Keratinocyte (primary cell): ENCODE data around the gene ATIC. TPM values are rescaled to one million over a fixed set of nuclear protein-coding genes. Genes with fewer than 3 reads are reported as not detected.
"Not testable (repeated sequence)": the region's sequence is repeated elsewhere in the genome, so short reads cannot be mapped to it uniquely, and the experiment has no call there.

ENCODE experiments used
- DNase-seq: peaks from one replicate; pipeline ENCODE4 v3.0.0-alpha.2; 2011; ENCODE audit warnings: low read depth, missing footprints, low spot score
- FAIRE-seq: peaks from 2 replicates; lab custom pipeline; 2011; peaks lifted over from hg19 to GRCh38; lab: Jason Lieb, UNC
- H2AFZ ChIP-seq: 2 replicates; pipeline ENCODE4 v1.6.0; 2012; ENCODE audit warnings: low read length, control low read depth, inconsistent platforms; ENCODE audit not compliant: control insufficient read depth
- H3K27ac ChIP-seq: 2 replicates; pipeline ENCODE4 v1.5.1; 2011; ENCODE audit warnings: low read length; ENCODE audit not compliant: control insufficient read depth, insufficient read depth
- H3K27me3 ChIP-seq: 3 replicates; pipeline ENCODE4 v1.6.0; 2011; ENCODE audit warnings: low read length; ENCODE audit not compliant: control insufficient read depth, insufficient read depth; ENCODE audit errors: extremely low read depth
- H3K36me3 ChIP-seq, 2 experiments: 2 replicates in 1 of 2; 3 replicates in 1 of 2; pipeline ENCODE4 v1.5.1; 2011; ENCODE audit warnings: low read length in 2 of 2, mild to moderate bottlenecking in 1 of 2; ENCODE audit not compliant: control insufficient read depth in 2 of 2, insufficient read depth in 2 of 2; ENCODE audit errors: extremely low read depth in 1 of 2
- H3K4me1 ChIP-seq: 3 replicates; pipeline ENCODE4 v1.5.1; 2011; ENCODE audit warnings: low read length; ENCODE audit not compliant: control insufficient read depth, insufficient read depth; ENCODE audit errors: extremely low read depth
- H3K4me2 ChIP-seq: 3 replicates; pipeline ENCODE4 v1.6.0; 2011; ENCODE audit warnings: low read depth, low read length; ENCODE audit not compliant: control insufficient read depth, insufficient read depth; ENCODE audit errors: extremely low read depth
- H3K4me3 ChIP-seq, 3 experiments: fragments of 200-600 bp in 1 of 3; sonication (generic) in 1 of 3; 2 replicates in 2 of 3; 3 replicates in 1 of 3; pipeline ENCODE4 v1.5.1; 2011 to 2016; ENCODE audit warnings: low read length in 3 of 3, mild to moderate bottlenecking in 3 of 3, control low read depth in 2 of 3, inconsistent platforms in 1 of 3, low read depth in 1 of 3, mixed read lengths in 1 of 3, mixed run types in 1 of 3, moderate library complexity in 1 of 3; ENCODE audit not compliant: control insufficient read depth in 2 of 3, insufficient read depth in 2 of 3; ENCODE audit errors: extremely low read depth in 1 of 3
- H3K79me2 ChIP-seq: 2 replicates; pipeline ENCODE4 v1.6.0; 2012; ENCODE audit warnings: low read length; ENCODE audit not compliant: control insufficient read depth, insufficient read depth
- H3K9ac ChIP-seq: 3 replicates; pipeline ENCODE4 v1.6.0; 2011; ENCODE audit warnings: low read length; ENCODE audit not compliant: control insufficient read depth, insufficient read depth; ENCODE audit errors: extremely low read depth
- H3K9me1 ChIP-seq: 3 replicates; pipeline ENCODE4 v1.6.0; 2011; ENCODE audit warnings: low read length; ENCODE audit not compliant: control insufficient read depth, insufficient read depth; ENCODE audit errors: extremely low read depth
- H3K9me3 ChIP-seq: 2 replicates; pipeline ENCODE4 v1.5.1; 2012; ENCODE audit warnings: low read depth, low read length; ENCODE audit not compliant: control insufficient read depth
- H4K20me1 ChIP-seq: 3 replicates; pipeline ENCODE4 v1.6.0; 2011; ENCODE audit warnings: low read length; ENCODE audit not compliant: control insufficient read depth, insufficient read depth; ENCODE audit errors: extremely low read depth
- CTCF ChIP-seq, 3 experiments: IDR thresholded peaks in 1 of 3; conservative IDR thresholded peaks in 1 of 3; optimal IDR thresholded peaks in 1 of 3; 2 replicates in 2 of 3; 3 replicates in 1 of 3; pipeline versions ENCODE3 to v1.5.1; 2011; ENCODE audit warnings: low read length in 3 of 3, mild to moderate bottlenecking in 3 of 3, moderate library complexity in 2 of 3, control low read depth in 1 of 3, inconsistent platforms in 1 of 3; ENCODE audit not compliant: insufficient read depth in 2 of 3; ENCODE audit errors: extremely low read depth in 1 of 3
- EZH2 ChIP-seq: IDR thresholded peaks from one replicate; pipeline ENCODE4 v1.6.1; 2012; ENCODE audit warnings: inconsistent platforms, mild to moderate bottlenecking, low read length, moderate library complexity
- dilution Hi-C: fragments of 300-500 bp; cut with MboI; formaldehyde crosslinking; loops from one replicate; pipeline ENCODE4 v1.7.0; 2020; ENCODE audit warnings: low sequenced_read_pairs; ENCODE audit not compliant: extremely low pct_ligation_motif_present
- polyA plus RNA-seq, 5 experiments: library from polyadenylated mRNA; depleted of rRNA in 3 of 5; stranded (reverse) in 3 of 5; stranded (forward) in 1 of 5; unstranded in 1 of 5; fragments of >200 nt; gene quantifications; 1 replicate in 1 of 5; 2 replicates in 3 of 5; 3 replicates in 1 of 5; pipeline versions ENCODE4 v1.2.1 to v1.2.3, GENCODE V29; 2011 to 2012; ENCODE audit warnings: missing spikeins in 2 of 5, low read depth in 1 of 5, low replicate concordance in 1 of 5

ATIC gene
- polyA plus RNA-seq, 1 donor (not counting 4 experiments of a cell fraction or from before 2014, with no cell fraction given): 110 TPM

DNA sequence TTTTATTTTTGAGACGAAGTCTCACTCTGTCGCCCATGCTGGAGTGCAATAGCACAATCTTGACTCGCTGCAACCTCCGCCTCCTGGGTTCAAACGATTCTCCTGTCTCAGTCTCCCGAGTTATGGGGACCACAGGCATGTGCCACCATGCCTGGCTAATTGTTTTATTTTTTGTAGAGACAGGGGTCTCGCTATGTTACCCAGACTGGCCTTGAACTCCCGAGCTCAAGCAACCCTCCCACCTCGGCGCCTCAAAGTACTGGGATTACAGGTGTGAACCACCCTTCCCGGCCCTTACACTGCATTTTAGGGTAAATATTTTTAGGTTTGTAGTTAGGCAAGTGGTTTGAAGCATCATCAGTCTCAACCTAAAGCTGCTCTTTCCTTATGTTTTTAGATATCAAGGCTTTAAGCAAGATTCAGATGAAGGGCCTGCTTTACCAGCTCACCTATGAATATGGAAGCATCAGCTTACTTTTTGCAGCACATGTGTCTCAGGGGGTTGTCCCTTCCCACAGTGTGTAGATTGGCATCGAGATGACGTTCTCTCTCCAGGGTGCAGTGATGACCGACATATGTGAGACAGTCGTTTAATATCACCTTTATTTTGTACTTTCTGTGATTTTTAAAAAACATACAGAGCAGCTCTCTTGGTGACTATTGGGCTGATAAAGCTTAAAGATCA, 47.2 kb downstream of the ATIC start:
- Histone ChIP-seq H4K20me1 (no peaks in the 10 kb centered on the region), H3K9me1 (no peaks in the 10 kb centered on the region), H3K9me3 (no peaks in the 10 kb centered on the region), H3K79me2 (no peaks in the 10 kb centered on the region), H3K27me3 (no peaks in the 10 kb centered on the region), H3K4me1 (no peaks in the 10 kb centered on the region), H3K4me2 (no peak overlapping the region), H3K4me3 (no peak overlapping the region), H2AFZ (no peak overlapping the region), H3K9ac (no peak overlapping the region), H3K27ac (no peak overlapping the region), H3K36me3 (peaks cover 0 to 7% of the 10 kb centered on the region in 2 experiments)
- FAIRE-seq (no peak), DNase-seq (no peak)
- dilution Hi-C loops: no loop called here
- TF ChIP-seq CTCF (optimal IDR thresholded peaks at IDR 0.05 in 1 of 3, IDR thresholded peaks at IDR 0.05 in 1 of 3, conservative IDR thresholded peaks at IDR 0.05 in 1 of 3; ENCODE audit: extremely low read depth in 1 of 3, insufficient read depth in 2 of 3, low read length in 3 of 3): no peak
- no peak for TF ChIP-seq EZH2

- TF ChIP-seq EZH2: no peak
- TF ChIP-seq CTCF (optimal IDR thresholded peaks at IDR 0.05 in 1 of 3, IDR thresholded peaks at IDR 0.05 in 1 of 3, conservative IDR thresholded peaks at IDR 0.05 in 1 of 3; ENCODE audit: extremely low read depth in 1 of 3, insufficient read depth in 2 of 3, low read length in 3 of 3): no peak
Observed at GRCh38 chr2:215359576-215359922, 47.7 kb downstream of the ATIC start.

DNA sequence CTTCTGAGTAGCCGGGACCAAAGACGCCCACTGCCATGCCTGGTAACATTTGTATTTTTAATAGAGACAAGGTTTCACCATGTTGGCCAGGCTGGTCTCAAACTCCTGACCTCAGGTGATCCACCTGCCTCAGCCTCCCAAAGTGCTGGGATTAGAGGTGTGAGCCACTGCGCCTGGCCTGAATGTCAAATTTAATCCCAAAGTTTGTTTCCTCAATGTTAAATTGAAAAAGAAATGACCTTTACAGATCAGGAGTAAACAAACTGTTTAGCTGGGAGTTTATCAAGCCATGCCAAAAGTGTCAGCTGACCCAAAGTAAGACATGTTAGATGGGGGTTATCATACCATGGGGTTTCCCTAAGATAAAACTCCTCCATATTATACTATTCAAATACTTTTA, 48.2 kb downstream of the ATIC start:
- H3K4me3 ChIP-seq, H3K4me1 ChIP-seq, H4K20me1 ChIP-seq, H3K79me2 ChIP-seq, FAIRE-seq, H3K4me2 ChIP-seq, H3K27me3 ChIP-seq, DNase-seq, H3K27ac ChIP-seq, H3K36me3 ChIP-seq, H3K9me1 ChIP-seq, H2AFZ ChIP-seq, dilution Hi-C loops, H3K9ac ChIP-seq, H3K9me3 ChIP-seq: not testable (repeated sequence)

More at GRCh38 chr2:215359576-215359922, 47.7 kb downstream of the ATIC start:
- no peak overlapping the region for H3K4me3 ChIP-seq
- H3K4me1 ChIP-seq: no peaks in the 10 kb centered on the region
- H3K4me2 ChIP-seq: no peak overlapping the region
- no peaks in the 10 kb centered on the region for H3K9me1 ChIP-seq
- H3K79me2 ChIP-seq: no peaks in the 10 kb centered on the region
- no peak overlapping the region for H3K27ac ChIP-seq
- H2AFZ ChIP-seq: no peak overlapping the region
- DNase-seq (no peak), FAIRE-seq (no peak)
- H3K36me3 ChIP-seq: peaks cover 0 to 8% of the 10 kb centered on the region in 2 experiments
- no peak overlapping the region for H3K9ac ChIP-seq
- dilution Hi-C loops: no loop called here
- no peaks in the 10 kb centered on the region for H4K20me1 ChIP-seq
- no peaks in the 10 kb centered on the region for H3K9me3 ChIP-seq
- H3K27me3 ChIP-seq: no peaks in the 10 kb centered on the region
